Pancreas (tissue), 10 donors: Measurements from ENCODE around the gene FLT1. TPM values are rescaled to one million over a fixed set of nuclear protein-coding genes. Genes with fewer than 3 reads are reported as not detected.

Experiments used
- ATAC-seq, 4 donors: fragments of 200-7000 bp; cut with Tn5 transposase; one replicate each; pipeline versions ENCODE4 v1.8.0 to v1.9.1; 2020; ENCODE audit warnings: mild to moderate bottlenecking in 4 of 4, moderate library complexity in 4 of 4
- DNase-seq, 6 donors: peaks; one replicate each; pipeline ENCODE4 v3.0.0-alpha.2; 2020
- FAIRE-seq: peaks from 2 replicates; lab custom pipeline; 2012; peaks lifted over from hg19 to GRCh38; lab: Jason Lieb, UNC
- H3K27ac ChIP-seq, 4 donors: fragments of 200-600 bp; sonication (generic); 1 replicate in 3 of 4; 2 replicates in 1 of 4; pipeline versions ENCODE4 v1.5.0 to v1.8.0; 2020
- H3K27me3 ChIP-seq, 4 donors: fragments of 200-600 bp; one replicate each; pipeline ENCODE4 v1.8.0; 2021
- H3K36me3 ChIP-seq, 3 donors: fragments of 200-600 bp; sonication (generic) in 1 of 3; one replicate each; pipeline versions ENCODE4 v1.5.0 to v1.8.0; 2020 to 2021
- H3K4me1 ChIP-seq, 3 donors: fragments of 200-600 bp; one replicate each; pipeline ENCODE4 v1.8.0; 2021
- H3K4me3 ChIP-seq, 4 donors: fragments of 200-600 bp; sonication (generic) in 2 of 4; one replicate each; pipeline versions ENCODE4 v1.5.0 to v1.8.0; 2020 to 2021
- H3K9me3 ChIP-seq, 4 donors: fragments of 200-600 bp; one replicate each; pipeline ENCODE4 v1.8.0; 2021
- CTCF ChIP-seq, 4 donors: fragments of 200-600 bp; sonication (generic) in 3 of 4; IDR thresholded peaks; one replicate each; pipeline versions ENCODE4 v1.5.0 to v1.8.0; 2021; ENCODE audit warnings: antibody characterized with exemption in 4 of 4
- WGBS, 2 donors: extraction: QIAGEN DNeasy Blood & Tissue Kit; methylation state at CpG; one replicate each; pipeline ENCODE4 v1.1.7; 2013; 5-methylcytosine and 5-hydroxymethylcytosine counted together
- intact Hi-C, 3 donors: fragments of 100-400 bp; cut with DNase I; formaldehyde crosslinking; loops; one replicate each; pipeline versions ENCODE4 v1.11.1 to v1.14.2; 2022
- polyA plus RNA-seq, 2 donors: library from polyadenylated mRNA; stranded (reverse); fragments of 200-250 nt; gene quantifications; one replicate each; pipeline ENCODE4 v1.2.3, GENCODE V29; 2013
- total RNA-seq, 6 donors: library from RNA; stranded (reverse); fragmentation: NEBNext Ultra II Directional in 4 of 6; extraction: Animal tissue kit (Norgen Biotek cat#: 25700) in 4 of 6; gene quantifications; one replicate each; pipeline versions ENCODE4 v1.2.1 to v1.2.4, GENCODE V29; 2021 to 2023
- donor health status: healthy with polysubstance abuse.
- donor health status: DM: no; HTN: no; CAD: no; lungs with moderate emphysema.
- donor health status: DM: no; HTN: no; CAD: no.
- donor health status: control.
- donor health status: control.
- donor health status: Bipolar disorder and iron deficiency.
- donor health status: DM: yes; HTN: yes; CAD: no.
- donor health status: DM: no; HTN: no; CAD: no.
- donor health status: DM: no; HTN: no; CAD: no.
- donor health status: DM: yes; HTN: yes; CAD: no.

The FLT1 gene
- total and polyA plus RNA-seq, 8 donors: 1.1 to 12.7 (median 8.1) TPM

GRCh38 chr13:28522871-28523270 lies 27.9 kb upstream of the FLT1 start:
- Histone ChIP-seq H3K27ac (no peak overlapping the region), H3K27me3 (peaks cover 0 to 5% (median 2%) of the 10 kb centered on the region in 4 donors), H3K4me1 (no peaks in the 10 kb centered on the region), H3K9me3 (no peaks in the 10 kb centered on the region), H3K36me3 (no peaks in the 10 kb centered on the region), H3K4me3 (no peak overlapping the region)
- intact Hi-C loops: no loop called here
- no peak for TF ChIP-seq CTCF (IDR thresholded peaks at IDR 0.05)
- ATAC-seq (no peak), FAIRE-seq (no peak), DNase-seq (no peak)
- 65 to 83% methylated on average over 8 of the region's 8 CpGs for WGBS, 2 donors

- FAIRE-seq: no peak
- no peak overlapping the region for H3K4me3 ChIP-seq
- no peak for TF ChIP-seq CTCF (IDR thresholded peaks at IDR 0.05)
Observed at GRCh38 chr13:28513745-28514144, 18.8 kb upstream of the FLT1 start.

GRCh38 chr13:28510542-28510941 lies 15.6 kb upstream of the FLT1 start:
- intact Hi-C loops: no loop called here
- H3K4me1 ChIP-seq: no peaks in the 10 kb centered on the region
- ATAC-seq (no peak), DNase-seq (no peak), FAIRE-seq (no peak)
- no peak for TF ChIP-seq CTCF (IDR thresholded peaks at IDR 0.05)
- no peak overlapping the region for H3K27ac ChIP-seq
- H3K4me3 ChIP-seq: no peak overlapping the region
- H3K36me3 ChIP-seq: no peaks in the 10 kb centered on the region
- 46 to 50% methylated on average over 1 of the region's 1 CpG for WGBS, 2 donors
- H3K27me3 ChIP-seq: no peaks in the 10 kb centered on the region
- H3K9me3 ChIP-seq: no peaks in the 10 kb centered on the region

More at GRCh38 chr13:28513745-28514144, 18.8 kb upstream of the FLT1 start:
- no peaks in the 10 kb centered on the region for H3K9me3 ChIP-seq
- DNase-seq (no peak), ATAC-seq (no peak)
- H3K4me1 ChIP-seq: no peaks in the 10 kb centered on the region
- no peak overlapping the region for H3K27ac ChIP-seq
- H3K27me3 ChIP-seq: no peaks in the 10 kb centered on the region
- intact Hi-C loops: no loop called here
- WGBS, 2 donors: 69 to 75% methylated on average over 4 of the region's 4 CpGs
- no peaks in the 10 kb centered on the region for H3K36me3 ChIP-seq

- intact Hi-C loops: no loop called here
- TF ChIP-seq CTCF (IDR thresholded peaks at IDR 0.05): no peak
- Histone ChIP-seq H3K4me1 (no peaks in the 10 kb centered on the region), H3K4me3 (no peak overlapping the region), H3K27me3 (no peaks in the 10 kb centered on the region), H3K36me3 (no peaks in the 10 kb centered on the region), H3K9me3 (no peaks in the 10 kb centered on the region), H3K27ac (no peak overlapping the region)
- DNase-seq: no peak
- ATAC-seq: no peak
- no peak for FAIRE-seq
Observed at GRCh38 chr13:28510066-28510465, 15.1 kb upstream of the FLT1 start.

GRCh38 chr13:28505543-28506135 lies 10.7 kb upstream of the FLT1 start:
- Histone ChIP-seq H3K4me1 (no peaks in the 10 kb centered on the region), H3K27ac (no peak overlapping the region), H3K4me3 (no peak overlapping the region), H3K27me3 (no peaks in the 10 kb centered on the region), H3K36me3 (no peaks in the 10 kb centered on the region), H3K9me3 (no peaks in the 10 kb centered on the region)
- no peak for TF ChIP-seq CTCF (IDR thresholded peaks at IDR 0.05)
- WGBS, 2 donors: 55 to 66% methylated on average over 7 of the region's 7 CpGs
- intact Hi-C loops: no loop called here
- ATAC-seq (no peak), DNase-seq (no peak), FAIRE-seq (no peak)
